Hepatocyte (in vitro differentiated cells): Measurements from ENCODE around the gene ISM2. TPM values are rescaled to one million over a fixed set of nuclear protein-coding genes. Genes with fewer than 3 reads are reported as not detected.

Source experiments
- DNase-seq: peaks from one replicate; pipeline ENCODE4 v3.0.0-alpha.2; 2016; ENCODE audit warnings: low spot score
- H2AFZ ChIP-seq: fragments of 200-600 bp; sonication (generic); 2 replicates; pipeline ENCODE4 v1.6.0; 2016; ENCODE audit warnings: antibody characterized with exemption, mild to moderate bottlenecking
- H3K27ac ChIP-seq: fragments of 200-600 bp; sonication (generic); 2 replicates; pipeline ENCODE4 v1.5.1; 2016; ENCODE audit warnings: mild to moderate bottlenecking
- H3K27me3 ChIP-seq: fragments of 200-600 bp; sonication (generic); 2 replicates; pipeline ENCODE4 v1.6.1; 2016
- H3K36me3 ChIP-seq: fragments of 200-600 bp; sonication (generic); replicated peaks from 2 replicates; pipeline ENCODE4 v1.5.1; 2016; ENCODE audit warnings: low read depth; ENCODE audit not compliant: insufficient read depth
- H3K4me1 ChIP-seq: fragments of 200-600 bp; sonication (generic); 2 replicates; pipeline ENCODE4 v1.5.1; 2016; ENCODE audit warnings: mild to moderate bottlenecking, moderate library complexity; ENCODE audit not compliant: insufficient read depth
- H3K4me2 ChIP-seq: fragments of 200-600 bp; sonication (generic); 2 replicates; pipeline ENCODE4 v1.6.0; 2016
- H3K4me3 ChIP-seq: fragments of 200-600 bp; sonication (generic); 2 replicates; pipeline ENCODE4 v1.5.1; 2016; ENCODE audit warnings: mild to moderate bottlenecking
- H3K79me2 ChIP-seq: fragments of 200-600 bp; sonication (generic); 2 replicates; pipeline ENCODE4 v1.6.0; 2017; ENCODE audit warnings: mild to moderate bottlenecking
- H3K9me2 ChIP-seq: fragments of 200-600 bp; sonication (generic); replicated peaks from 2 replicates; pipeline ENCODE4 v1.6.0; 2017; ENCODE audit warnings: mild to moderate bottlenecking; ENCODE audit not compliant: insufficient read depth
- H3K9me3 ChIP-seq: fragments of 200-600 bp; sonication (generic); 2 replicates; pipeline ENCODE4 v1.5.1; 2016; ENCODE audit warnings: low read depth, mild to moderate bottlenecking
- H4K20me1 ChIP-seq: fragments of 200-600 bp; sonication (generic); 2 replicates; pipeline ENCODE4 v1.6.0; 2016; ENCODE audit warnings: mild to moderate bottlenecking; ENCODE audit not compliant: insufficient read depth, poor library complexity, severe bottlenecking
- EZH2 ChIP-seq: fragments of 200-600 bp; sonication (generic); IDR thresholded peaks from 2 replicates; pipeline ENCODE4 v1.6.1; 2016; ENCODE audit warnings: antibody characterized with exemption, mild to moderate bottlenecking, borderline replicate concordance
- EZH2phosphoT487 ChIP-seq: fragments of 200-600 bp; sonication (generic); IDR thresholded peaks from one replicate; pipeline ENCODE4 v1.6.1; 2018; ENCODE audit warnings: antibody characterized with exemption, mild to moderate bottlenecking, low read depth, moderate library complexity; ENCODE audit not compliant: unreplicated experiment, severe bottlenecking
- WGBS: methylation state at CpG from one replicate; pipeline ENCODE4 v1.1.6; 2016; ENCODE audit warnings: low lambda C conversion rate; ENCODE audit errors: missing lambda C conversion rate; 5-methylcytosine and 5-hydroxymethylcytosine counted together
- polyA plus RNA-seq: library from polyadenylated mRNA; unstranded; fragments of >200 nt; fragmentation: Nextera tagmentation; extraction: Ambion mirVana; gene quantifications from 2 replicates; pipeline ENCODE4 v1.2.1, GENCODE V29; 2016
- total RNA-seq: library from RNA; depleted of rRNA; stranded (reverse); fragments of >200 nt; gene quantifications from 2 replicates; pipeline ENCODE4 v1.2.3, GENCODE V29; 2014
- TF ChIP-seq, protein P1 (sequence below): fragments of 200-600 bp; sonication (generic); IDR thresholded peaks from 2 replicates; pipeline ENCODE4 v1.5.1; 2016; ENCODE audit warnings: antibody characterized with exemption, mild to moderate bottlenecking; ENCODE audit not compliant: poor library complexity

Gene ISM2
- total and polyA plus RNA-seq, 2 experiments from 2014 or later: 5.1 to 6.3 TPM

DNA sequence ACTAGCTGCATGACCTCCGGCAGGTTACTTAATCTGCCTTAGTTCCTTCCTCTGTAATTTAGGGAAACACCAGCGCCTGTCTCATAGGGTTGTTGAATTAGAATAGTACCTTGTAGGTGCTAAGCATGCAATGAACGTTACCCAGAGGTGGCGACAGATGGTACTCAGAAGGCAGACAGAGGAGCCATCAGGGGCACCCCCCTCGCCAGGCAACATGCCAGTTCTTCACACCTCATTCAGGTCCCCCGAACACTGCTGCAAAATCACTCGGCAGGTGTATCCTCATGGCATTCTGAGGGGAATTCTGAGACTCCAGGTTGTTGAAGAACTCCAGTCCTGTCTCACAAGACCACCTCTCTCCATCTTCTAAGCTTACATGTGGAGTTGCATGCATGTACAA is 10.1 kb downstream of the ISM2 start:
- Histone ChIP-seq H3K9me3 (no peaks in the 10 kb centered on the region), H3K79me2 (no peaks in the 10 kb centered on the region), H3K4me3 (no peak overlapping the region), H3K9me2 (no peaks in the 10 kb centered on the region), H3K4me2 (no peak overlapping the region), H3K36me3 (no peaks in the 10 kb centered on the region), H3K4me1 (no peaks in the 10 kb centered on the region), H2AFZ (no peak overlapping the region), H4K20me1 (no peaks in the 10 kb centered on the region), H3K27ac (no peak overlapping the region), H3K27me3 (no peaks in the 10 kb centered on the region)
- WGBS: 87% methylated on average over 7 of the region's 7 CpGs
- TF ChIP-seq EZH2 (no peak), EZH2phosphoT487 (no peak)
- TF ChIP-seq, protein P1, sequence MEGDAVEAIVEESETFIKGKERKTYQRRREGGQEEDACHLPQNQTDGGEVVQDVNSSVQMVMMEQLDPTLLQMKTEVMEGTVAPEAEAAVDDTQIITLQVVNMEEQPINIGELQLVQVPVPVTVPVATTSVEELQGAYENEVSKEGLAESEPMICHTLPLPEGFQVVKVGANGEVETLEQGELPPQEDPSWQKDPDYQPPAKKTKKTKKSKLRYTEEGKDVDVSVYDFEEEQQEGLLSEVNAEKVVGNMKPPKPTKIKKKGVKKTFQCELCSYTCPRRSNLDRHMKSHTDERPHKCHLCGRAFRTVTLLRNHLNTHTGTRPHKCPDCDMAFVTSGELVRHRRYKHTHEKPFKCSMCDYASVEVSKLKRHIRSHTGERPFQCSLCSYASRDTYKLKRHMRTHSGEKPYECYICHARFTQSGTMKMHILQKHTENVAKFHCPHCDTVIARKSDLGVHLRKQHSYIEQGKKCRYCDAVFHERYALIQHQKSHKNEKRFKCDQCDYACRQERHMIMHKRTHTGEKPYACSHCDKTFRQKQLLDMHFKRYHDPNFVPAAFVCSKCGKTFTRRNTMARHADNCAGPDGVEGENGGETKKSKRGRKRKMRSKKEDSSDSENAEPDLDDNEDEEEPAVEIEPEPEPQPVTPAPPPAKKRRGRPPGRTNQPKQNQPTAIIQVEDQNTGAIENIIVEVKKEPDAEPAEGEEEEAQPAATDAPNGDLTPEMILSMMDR: no peak
- no peak for DNase-seq

DNA sequence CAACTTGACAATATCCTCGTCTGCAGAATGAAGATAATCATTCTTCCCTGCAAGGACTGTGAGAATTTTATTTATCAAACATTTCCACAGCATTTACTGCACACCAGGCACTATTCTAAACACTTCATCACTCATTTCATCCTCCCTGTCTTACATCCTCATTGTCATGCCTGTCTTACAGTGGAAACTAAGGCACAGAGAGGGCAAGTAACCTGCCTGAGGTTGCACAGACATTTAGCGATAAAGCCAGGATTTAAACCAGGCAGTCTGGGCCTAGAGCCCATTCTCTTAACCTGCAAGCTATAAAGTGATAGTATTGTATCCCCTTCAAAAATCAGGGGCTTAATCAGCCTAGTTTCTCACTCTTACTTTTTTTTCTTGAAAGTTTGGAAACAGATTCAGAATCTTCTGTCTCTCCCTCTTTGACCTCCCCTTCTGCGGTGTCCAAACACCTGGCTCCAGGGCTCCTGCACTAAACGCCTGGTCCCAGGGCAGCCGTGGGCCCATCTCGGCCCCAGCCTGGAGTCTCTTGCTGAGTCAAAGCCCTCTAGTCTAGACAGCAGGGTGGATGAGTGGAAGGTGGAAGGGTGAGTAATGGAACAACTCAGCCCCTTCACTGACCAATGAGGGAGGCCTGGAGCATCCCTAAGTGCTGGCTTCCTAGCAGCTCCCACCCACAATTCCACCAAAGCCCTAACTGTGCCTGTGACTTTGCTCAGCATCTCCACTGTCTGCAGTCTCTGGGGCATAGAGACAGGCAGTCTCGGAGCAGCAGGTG is 12.5 kb downstream of the ISM2 start:
- 89% methylated on average over 7 of the region's 7 CpGs for WGBS
- H4K20me1 ChIP-seq: no peaks in the 10 kb centered on the region

DNA sequence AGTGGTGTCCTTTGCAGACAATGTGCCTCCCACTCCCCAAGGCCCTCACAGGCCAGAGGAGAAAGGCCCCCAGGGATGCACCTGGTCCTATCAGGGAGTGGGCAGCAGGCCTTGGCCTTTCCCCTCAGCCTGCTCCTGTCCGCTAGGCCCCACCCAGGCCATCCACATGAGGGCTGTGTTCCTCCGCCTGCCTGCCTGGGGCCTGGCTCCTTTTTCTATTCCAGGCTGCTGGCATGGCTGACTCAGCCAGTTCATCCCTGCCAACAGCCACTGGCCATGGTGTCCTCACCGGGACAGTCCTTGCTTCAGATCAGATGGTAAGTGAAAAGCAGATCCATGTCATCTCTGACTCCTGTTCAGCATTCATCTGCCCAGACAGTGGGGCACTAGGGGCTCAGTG is 13.4 kb downstream of the ISM2 start:
- Histone ChIP-seq H2AFZ (no peak overlapping the region), H3K79me2 (no peaks in the 10 kb centered on the region), H3K36me3 (no peaks in the 10 kb centered on the region), H3K9me3 (no peaks in the 10 kb centered on the region), H3K4me1 (no peaks in the 10 kb centered on the region), H3K27ac (no peak overlapping the region), H4K20me1 (no peaks in the 10 kb centered on the region), H3K4me3 (no peak overlapping the region), H3K4me2 (no peak overlapping the region), H3K27me3 (no peaks in the 10 kb centered on the region), H3K9me2 (no peaks in the 10 kb centered on the region)
- WGBS: 100% methylated on average over 3 of the region's 3 CpGs
- DNase-seq: no peak
- TF ChIP-seq, protein P1: no peak
- no peak for TF ChIP-seq EZH2phosphoT487
- no peak for TF ChIP-seq EZH2

More for the DNA sequence above, 12.5 kb downstream of the ISM2 start:
- H3K27me3 ChIP-seq: no peaks in the 10 kb centered on the region
- no peak overlapping the region for H2AFZ ChIP-seq
- no peak overlapping the region for H3K4me3 ChIP-seq
- H3K9me3 ChIP-seq: no peaks in the 10 kb centered on the region
- no peak for DNase-seq
- no peak overlapping the region for H3K27ac ChIP-seq
- H3K79me2 ChIP-seq: no peaks in the 10 kb centered on the region
- no peak overlapping the region for H3K4me2 ChIP-seq
- H3K4me1 ChIP-seq: no peaks in the 10 kb centered on the region
- H3K9me2 ChIP-seq: no peaks in the 10 kb centered on the region
- no peaks in the 10 kb centered on the region for H3K36me3 ChIP-seq
- TF ChIP-seq, protein P1: no peak
- TF ChIP-seq EZH2 (no peak), EZH2phosphoT487 (no peak)
